OCI-LY1 (cell line): ENCODE measurements around the gene CCNL2.

ENCODE experiments used
- H2AFZ ChIP-seq: fragments of 200-600 bp; sonication (generic), shearing (Covaris generic); 2 replicates; pipeline ENCODE4 v1.6.0; 2014; ENCODE audit warnings: antibody characterized with exemption, mild to moderate bottlenecking, low read length
- H3F3A ChIP-seq: fragments of 200-600 bp; sonication (generic), shearing (Covaris generic); 2 replicates; pipeline ENCODE4 v1.6.0; 2014; ENCODE audit warnings: mild to moderate bottlenecking, antibody characterized with exemption, low read length, moderate library complexity; ENCODE audit not compliant: insufficient read depth
- H3K27ac ChIP-seq: fragments of 200-600 bp; sonication (generic); 2 replicates; pipeline ENCODE4 v1.5.1; 2014; ENCODE audit warnings: low read length, mixed run types, mild to moderate bottlenecking, low read depth; ENCODE audit not compliant: poor library complexity, severe bottlenecking
- H3K27me3 ChIP-seq: fragments of 200-600 bp; sonication (generic); 2 replicates; pipeline ENCODE4 v1.6.0; 2014; ENCODE audit warnings: antibody characterized with exemption, mild to moderate bottlenecking, low read length, moderate library complexity; ENCODE audit not compliant: insufficient read depth
- H3K36me3 ChIP-seq: fragments of 200-600 bp; sonication (generic); 2 replicates; pipeline ENCODE4 v1.6.1; 2014; ENCODE audit warnings: mild to moderate bottlenecking, antibody characterized with exemption, low read length, moderate library complexity, mixed read lengths; ENCODE audit not compliant: insufficient read depth
- H3K4me1 ChIP-seq: fragments of 200-600 bp; sonication (generic); 2 replicates; pipeline ENCODE4 v1.5.1; 2014; ENCODE audit warnings: mild to moderate bottlenecking, low read length, moderate library complexity; ENCODE audit not compliant: insufficient read depth, severe bottlenecking
- H3K4me2 ChIP-seq: fragments of 200-600 bp; sonication (generic), shearing (Covaris generic); 2 replicates; pipeline ENCODE4 v1.6.1; 2014; ENCODE audit warnings: low read length
- H3K4me3 ChIP-seq: fragments of 200-600 bp; sonication (generic); 2 replicates; pipeline ENCODE4 v1.5.1; 2014; ENCODE audit warnings: low read length, low read depth, mild to moderate bottlenecking, mixed read lengths; ENCODE audit not compliant: poor library complexity, severe bottlenecking
- H3K79me2 ChIP-seq: fragments of 200-600 bp; shearing (Covaris generic); 2 replicates; pipeline ENCODE4 v1.6.1; 2016; ENCODE audit warnings: mixed run types, low read length, mixed read lengths; ENCODE audit not compliant: insufficient read depth
- H3K9ac ChIP-seq: fragments of 200-600 bp; sonication (generic), shearing (Covaris generic); 2 replicates; pipeline ENCODE4 v1.6.1; 2014; ENCODE audit warnings: mild to moderate bottlenecking, low read length, mixed read lengths
- H3K9me2 ChIP-seq: fragments of 200-600 bp; sonication (generic), shearing (Covaris generic); 2 replicates; pipeline ENCODE4 v1.6.1; 2014; ENCODE audit warnings: low read depth, mild to moderate bottlenecking, low read length, mixed read lengths
- H3K9me3 ChIP-seq: fragments of 200-600 bp; shearing (Covaris generic); 2 replicates; pipeline ENCODE4 v1.6.1; 2014; ENCODE audit warnings: low read length, mixed read lengths
- H4K20me1 ChIP-seq: fragments of 200-600 bp; sonication (generic), shearing (Covaris generic); 2 replicates; pipeline ENCODE4 v1.6.0; 2016; ENCODE audit warnings: mild to moderate bottlenecking, low read length; ENCODE audit not compliant: insufficient read depth
- CTCF ChIP-seq: fragments of 200-600 bp; sonication (generic), shearing (Covaris generic); IDR thresholded peaks from 2 replicates; pipeline ENCODE4 v1.5.1; 2017; ENCODE audit warnings: mild to moderate bottlenecking, antibody characterized with exemption, low read length, moderate library complexity, mixed read lengths
- EZH2 ChIP-seq: fragments of 200-600 bp; sonication (generic), shearing (Covaris generic); IDR thresholded peaks from 2 replicates; pipeline ENCODE4 v1.8.0; 2017; ENCODE audit warnings: borderline replicate concordance, mixed run types, mild to moderate bottlenecking, antibody characterized with exemption, low read length, moderate library complexity, mixed read lengths

The CCNL2 gene

GRCh38 chr1:1348420-1349255, 50.5 kb downstream of the CCNL2 start:
- no peaks in the 10 kb centered on the region for H3K9me3 ChIP-seq
- peak overlapping the region; percentile 82 for H3K4me2 ChIP-seq
- peak overlapping the region; percentile 61; the same call in 1 of the 2 replicates for H3K9ac ChIP-seq
- H3K4me3 ChIP-seq: peak overlapping the region; percentile 68
- no peak overlapping the region for H3K27ac ChIP-seq
- H3K79me2 ChIP-seq: no peaks in the 10 kb centered on the region
- H3K27me3 ChIP-seq: peaks cover 6% of the 10 kb centered on the region; the same call in 1 of the 2 replicates
- peaks cover 2% of the 10 kb centered on the region; the same call in 1 of the 2 replicates for H4K20me1 ChIP-seq
- H3F3A ChIP-seq: no peaks in the 10 kb centered on the region; the same call in 1 of the 2 replicates
- no peak overlapping the region for H2AFZ ChIP-seq
- no peaks in the 10 kb centered on the region for H3K9me2 ChIP-seq
- TF ChIP-seq CTCF: no peak
- TF ChIP-seq EZH2: no peak
- peaks cover 14% of the 10 kb centered on the region for H3K4me1 ChIP-seq
- H3K36me3 ChIP-seq: no peaks in the 10 kb centered on the region

GRCh38 chr1:1347663-1348419, 51.3 kb downstream of the CCNL2 start:
- Histone ChIP-seq H4K20me1 (peaks cover 2% of the 10 kb centered on the region; the same call in 1 of the 2 replicates), H3K4me2 (peak overlapping the region; percentile 82), H3K27ac (no peak overlapping the region), H3K9me3 (no peaks in the 10 kb centered on the region), H3F3A (no peaks in the 10 kb centered on the region; the same call in 1 of the 2 replicates), H3K4me1 (peaks cover 14% of the 10 kb centered on the region), H3K27me3 (peaks cover 6% of the 10 kb centered on the region; the same call in 1 of the 2 replicates), H3K4me3 (peak overlapping the region; percentile 68), H3K36me3 (no peaks in the 10 kb centered on the region), H2AFZ (no peak overlapping the region), H3K79me2 (no peaks in the 10 kb centered on the region), H3K9ac (peak overlapping the region; percentile 61; the same call in 1 of the 2 replicates), H3K9me2 (no peaks in the 10 kb centered on the region)
- TF ChIP-seq CTCF: no peak
- TF ChIP-seq EZH2: no peak

GRCh38 chr1:1347026-1347595, 52.0 kb downstream of the CCNL2 start:
- no peak overlapping the region for H3K27ac ChIP-seq
- peaks cover 2% of the 10 kb centered on the region; the same call in 1 of the 2 replicates for H4K20me1 ChIP-seq
- no peaks in the 10 kb centered on the region for H3K9me2 ChIP-seq
- H3K4me1 ChIP-seq: peaks cover 14% of the 10 kb centered on the region
- no peaks in the 10 kb centered on the region for H3F3A ChIP-seq
- no peak overlapping the region for H3K9ac ChIP-seq
- H3K27me3 ChIP-seq: no peaks in the 10 kb centered on the region; the same call in 1 of the 2 replicates
- H3K4me3 ChIP-seq: peak overlapping the region; percentile 68
- peak overlapping the region; percentile 82; the same call in 1 of the 2 replicates for H3K4me2 ChIP-seq
- no peak for TF ChIP-seq CTCF
- TF ChIP-seq EZH2: no peak
- no peak overlapping the region for H2AFZ ChIP-seq
- H3K9me3 ChIP-seq: no peaks in the 10 kb centered on the region
- no peaks in the 10 kb centered on the region for H3K36me3 ChIP-seq
- H3K79me2 ChIP-seq: no peaks in the 10 kb centered on the region
